ENCODE measurements around the gene TFDP2.

GRCh38 chr3:142028243-142028777, 121.0 kb downstream of the TFDP2 start:
- TF ChIP-seq CTCF (IDR thresholded peaks at IDR 0.05; ENCODE audit: low read depth, low read length, poor library complexity, severe bottlenecking) (no peak), EZH2phosphoT487 (IDR thresholded peaks at IDR 0.05; ENCODE audit: borderline replicate concordance, low read length) (no peak)

Data from DOHH2 (cell line).